Prostate gland (tissue), 2 donors: ENCODE measurements around the gene STKLD1.

Source experiments
- POLR2A ChIP-seq: fragments of 450-650 bp; IDR thresholded peaks from one replicate; pipeline ENCODE4 v1.6.1; 2016; ENCODE audit warnings: antibody characterized with exemption, mild to moderate bottlenecking
- POLR2AphosphoS5 ChIP-seq: sonication (generic); formaldehyde crosslinking; IDR thresholded peaks from one replicate; pipeline ENCODE4 v1.6.1; 2017; ENCODE audit warnings: antibody characterized with exemption
- TF ChIP-seq, protein P1 (sequence below), 4 experiments: fragments of 200-600 bp in 2 of 4; fragments of 450-650 bp in 2 of 4; sonication (generic) in 2 of 4; IDR thresholded peaks; 1 replicate in 3 of 4; 2 replicates in 1 of 4; pipeline ENCODE4 v1.5.1; 2016 to 2019; ENCODE audit warnings: antibody characterized with exemption in 4 of 4, mild to moderate bottlenecking in 2 of 4, moderate library complexity in 2 of 4

DNA sequence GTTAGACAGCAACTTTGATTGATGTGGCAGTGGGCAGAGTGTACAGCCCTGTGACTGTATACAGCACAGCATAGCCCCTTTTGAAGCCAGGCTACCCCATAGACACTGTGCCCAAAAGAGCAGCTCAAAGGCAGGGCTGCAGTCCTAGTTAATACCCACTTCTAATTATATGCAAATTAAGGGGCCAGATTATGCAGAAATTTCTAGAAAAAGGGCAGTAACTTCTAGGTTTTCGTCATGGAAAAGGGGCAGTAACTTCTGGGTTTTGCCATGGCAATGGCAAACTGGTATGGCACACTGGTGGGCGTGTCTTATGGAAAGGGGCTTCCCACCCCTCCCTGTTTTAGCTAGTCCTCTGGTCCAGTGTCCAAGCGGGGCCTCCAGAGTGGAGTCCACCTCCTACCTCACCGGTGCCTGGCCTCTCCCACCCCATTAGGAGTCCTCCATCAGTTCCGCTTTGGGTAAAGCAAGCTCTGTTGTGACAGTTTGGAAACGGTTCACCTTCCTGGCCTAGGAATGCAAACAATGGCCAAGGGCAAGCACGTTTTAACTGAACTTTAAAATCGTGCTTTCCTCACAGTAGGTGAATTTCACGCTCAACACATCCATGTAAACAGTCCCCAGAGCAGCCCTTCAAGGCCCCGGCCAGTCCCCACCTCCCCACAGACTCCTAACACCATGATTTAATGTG is 51.6 kb downstream of the STKLD1 start:
- TF ChIP-seq, protein P1, sequence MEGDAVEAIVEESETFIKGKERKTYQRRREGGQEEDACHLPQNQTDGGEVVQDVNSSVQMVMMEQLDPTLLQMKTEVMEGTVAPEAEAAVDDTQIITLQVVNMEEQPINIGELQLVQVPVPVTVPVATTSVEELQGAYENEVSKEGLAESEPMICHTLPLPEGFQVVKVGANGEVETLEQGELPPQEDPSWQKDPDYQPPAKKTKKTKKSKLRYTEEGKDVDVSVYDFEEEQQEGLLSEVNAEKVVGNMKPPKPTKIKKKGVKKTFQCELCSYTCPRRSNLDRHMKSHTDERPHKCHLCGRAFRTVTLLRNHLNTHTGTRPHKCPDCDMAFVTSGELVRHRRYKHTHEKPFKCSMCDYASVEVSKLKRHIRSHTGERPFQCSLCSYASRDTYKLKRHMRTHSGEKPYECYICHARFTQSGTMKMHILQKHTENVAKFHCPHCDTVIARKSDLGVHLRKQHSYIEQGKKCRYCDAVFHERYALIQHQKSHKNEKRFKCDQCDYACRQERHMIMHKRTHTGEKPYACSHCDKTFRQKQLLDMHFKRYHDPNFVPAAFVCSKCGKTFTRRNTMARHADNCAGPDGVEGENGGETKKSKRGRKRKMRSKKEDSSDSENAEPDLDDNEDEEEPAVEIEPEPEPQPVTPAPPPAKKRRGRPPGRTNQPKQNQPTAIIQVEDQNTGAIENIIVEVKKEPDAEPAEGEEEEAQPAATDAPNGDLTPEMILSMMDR (IDR thresholded peaks at IDR 0.05), result no peak
- TF ChIP-seq POLR2AphosphoS5 (no peak), POLR2A (no peak)
